ENCODE data around the gene BPGM. TPM values are rescaled to one million over a fixed set of nuclear protein-coding genes. Genes with fewer than 3 reads are reported as not detected.

The BPGM gene
- total and polyA plus RNA-seq, 9 of the 15 experiments (the other 6 are each of a cell fraction or from before 2014, with no cell fraction given): 14.1 to 46.1 (median 21.2) TPM

DNA sequence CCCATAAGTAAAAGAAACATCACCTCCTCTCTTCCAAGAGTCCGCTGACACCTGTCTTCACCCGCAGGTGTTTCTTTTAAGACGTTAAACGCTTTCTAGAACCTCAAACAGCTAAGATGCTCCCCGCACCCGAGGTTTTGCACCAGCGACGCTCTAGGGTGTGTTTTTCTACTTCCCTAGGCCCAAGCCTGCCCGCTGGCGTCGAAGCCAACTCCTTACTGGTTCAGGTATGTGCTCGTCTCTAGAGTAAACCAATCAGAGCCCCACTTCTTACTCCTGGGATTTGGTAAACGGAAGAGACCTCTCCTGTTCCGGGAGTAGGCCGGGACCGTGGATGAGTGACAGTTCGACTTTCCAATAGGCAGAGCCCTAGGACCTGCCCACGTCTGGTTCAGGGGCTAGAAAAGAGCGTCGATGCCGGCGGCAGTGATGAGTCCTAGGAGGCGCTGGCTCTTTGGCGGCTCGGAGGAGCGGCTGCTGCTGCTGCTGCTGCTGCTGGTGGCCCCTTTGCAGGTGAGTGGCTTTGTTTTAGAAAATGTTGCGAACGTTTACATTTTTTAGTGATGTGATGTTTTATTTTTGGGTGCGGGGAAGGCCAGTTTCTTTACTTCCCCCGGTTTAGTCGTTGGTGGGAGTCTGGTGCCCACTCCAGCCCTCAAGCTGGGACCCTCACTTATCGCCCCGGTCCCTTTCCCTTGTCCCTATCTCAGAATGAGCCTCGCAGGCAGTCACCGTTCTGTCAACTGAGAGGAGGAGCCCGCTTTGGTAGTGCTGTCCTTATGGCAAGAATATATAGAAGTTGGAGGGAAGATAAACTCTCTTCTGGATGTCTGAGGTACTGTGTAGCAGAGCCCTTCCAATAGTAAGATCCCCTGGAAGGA, at the start of gene BPGM (continued):
- TF ChIP-seq ZNF133 (CRISPR knock-in tag; IDR thresholded peaks at IDR 0.05) (no peak), SLC30A9 (CRISPR knock-in tag; IDR thresholded peaks at IDR 0.05) (no peak), ZNF583 (CRISPR knock-in tag; IDR thresholded peaks at IDR 0.05) (peak; percentile 51; the same call in 1 of the 2 replicates), KDM1A (IDR thresholded peaks at IDR 0.05) (peak in 1 of 2 experiments; percentile 19; a peak in 2 of 4 replicates), NONO (IDR thresholded peaks at IDR 0.05; ENCODE audit: low read depth in 2 of 2, low read length in 1 of 2) (peak in 1 of 2 experiments; percentile 78; a peak in 3 of 4 replicates), HNRNPUL1 (IDR thresholded peaks at IDR 0.05; ENCODE audit: low read length) (no peak), SMC3 (conservative IDR thresholded peaks at IDR 0.05; ENCODE audit: insufficient read depth, low read depth, low read length) (no peak), ZNF146 (CRISPR knock-in tag; IDR thresholded peaks at IDR 0.05; ENCODE audit: unreplicated experiment) (no peak), HEY1 (CRISPR knock-in tag; IDR thresholded peaks at IDR 0.05; ENCODE audit: borderline replicate concordance) (peak; percentile 74; the same call in 1 of the 2 replicates), POLR3A (IDR thresholded peaks at IDR 0.05; ENCODE audit: borderline replicate concordance, extremely low read depth, insufficient read depth, insufficient read length) (no peak), ETV5 (CRISPR knock-in tag; IDR thresholded peaks at IDR 0.05; ENCODE audit: low read depth) (peak; percentile 77; the same call in 1 of the 2 replicates), KLF1 (tag; IDR thresholded peaks at IDR 0.05) (peak; percentile 93; the same call in 1 of the 2 replicates), FOXK1 (CRISPR knock-in tag; IDR thresholded peaks at IDR 0.05; ENCODE audit: borderline replicate concordance) (no peak), DIDO1 (tag; IDR thresholded peaks at IDR 0.05; ENCODE audit: low read depth) (peak; percentile 96)
- TF ChIP-seq, protein P1, sequence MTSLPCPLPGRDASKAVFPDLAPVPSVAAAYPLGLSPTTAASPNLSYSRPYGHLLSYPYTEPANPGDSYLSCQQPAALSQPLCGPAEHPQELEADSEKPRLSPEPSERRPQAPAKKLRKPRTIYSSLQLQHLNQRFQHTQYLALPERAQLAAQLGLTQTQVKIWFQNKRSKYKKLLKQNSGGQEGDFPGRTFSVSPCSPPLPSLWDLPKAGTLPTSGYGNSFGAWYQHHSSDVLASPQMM (CRISPR knock-in tag; IDR thresholded peaks at IDR 0.05): no peak
- TF ChIP-seq, protein P2, sequence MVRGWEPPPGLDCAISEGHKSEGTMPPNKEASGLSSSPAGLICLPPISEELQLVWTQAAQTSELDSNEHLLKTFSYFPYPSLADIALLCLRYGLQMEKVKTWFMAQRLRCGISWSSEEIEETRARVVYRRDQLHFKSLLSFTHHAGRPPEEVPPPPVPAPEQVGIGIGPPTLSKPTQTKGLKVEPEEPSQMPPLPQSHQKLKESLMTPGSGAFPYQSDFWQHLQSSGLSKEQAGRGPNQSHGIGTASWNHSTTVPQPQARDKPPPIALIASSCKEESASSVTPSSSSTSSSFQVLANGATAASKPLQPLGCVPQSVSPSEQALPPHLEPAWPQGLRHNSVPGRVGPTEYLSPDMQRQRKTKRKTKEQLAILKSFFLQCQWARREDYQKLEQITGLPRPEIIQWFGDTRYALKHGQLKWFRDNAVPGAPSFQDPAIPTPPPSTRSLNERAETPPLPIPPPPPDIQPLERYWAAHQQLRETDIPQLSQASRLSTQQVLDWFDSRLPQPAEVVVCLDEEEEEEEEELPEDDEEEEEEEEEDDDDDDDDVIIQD (CRISPR knock-in tag; IDR thresholded peaks at IDR 0.05): no peak
- TF ChIP-seq, protein P3, sequence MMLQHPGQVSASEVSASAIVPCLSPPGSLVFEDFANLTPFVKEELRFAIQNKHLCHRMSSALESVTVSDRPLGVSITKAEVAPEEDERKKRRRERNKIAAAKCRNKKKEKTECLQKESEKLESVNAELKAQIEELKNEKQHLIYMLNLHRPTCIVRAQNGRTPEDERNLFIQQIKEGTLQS (IDR thresholded peaks at IDR 0.05): no peak
- TF ChIP-seq, protein P3 (CRISPR knock-in tag; conservative IDR thresholded peaks at IDR 0.05): no peak
- TF ChIP-seq, protein P4, sequence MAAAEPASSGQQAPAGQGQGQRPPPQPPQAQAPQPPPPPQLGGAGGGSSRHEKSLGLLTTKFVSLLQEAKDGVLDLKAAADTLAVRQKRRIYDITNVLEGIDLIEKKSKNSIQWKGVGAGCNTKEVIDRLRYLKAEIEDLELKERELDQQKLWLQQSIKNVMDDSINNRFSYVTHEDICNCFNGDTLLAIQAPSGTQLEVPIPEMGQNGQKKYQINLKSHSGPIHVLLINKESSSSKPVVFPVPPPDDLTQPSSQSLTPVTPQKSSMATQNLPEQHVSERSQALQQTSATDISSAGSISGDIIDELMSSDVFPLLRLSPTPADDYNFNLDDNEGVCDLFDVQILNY (CRISPR knock-in tag; IDR thresholded peaks at IDR 0.05): no peak
- TF ChIP-seq, protein P5, sequence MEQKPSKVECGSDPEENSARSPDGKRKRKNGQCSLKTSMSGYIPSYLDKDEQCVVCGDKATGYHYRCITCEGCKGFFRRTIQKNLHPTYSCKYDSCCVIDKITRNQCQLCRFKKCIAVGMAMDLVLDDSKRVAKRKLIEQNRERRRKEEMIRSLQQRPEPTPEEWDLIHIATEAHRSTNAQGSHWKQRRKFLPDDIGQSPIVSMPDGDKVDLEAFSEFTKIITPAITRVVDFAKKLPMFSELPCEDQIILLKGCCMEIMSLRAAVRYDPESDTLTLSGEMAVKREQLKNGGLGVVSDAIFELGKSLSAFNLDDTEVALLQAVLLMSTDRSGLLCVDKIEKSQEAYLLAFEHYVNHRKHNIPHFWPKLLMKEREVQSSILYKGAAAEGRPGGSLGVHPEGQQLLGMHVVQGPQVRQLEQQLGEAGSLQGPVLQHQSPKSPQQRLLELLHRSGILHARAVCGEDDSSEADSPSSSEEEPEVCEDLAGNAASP (IDR thresholded peaks at IDR 0.05): no peak
- TF ChIP-seq, protein P6, sequence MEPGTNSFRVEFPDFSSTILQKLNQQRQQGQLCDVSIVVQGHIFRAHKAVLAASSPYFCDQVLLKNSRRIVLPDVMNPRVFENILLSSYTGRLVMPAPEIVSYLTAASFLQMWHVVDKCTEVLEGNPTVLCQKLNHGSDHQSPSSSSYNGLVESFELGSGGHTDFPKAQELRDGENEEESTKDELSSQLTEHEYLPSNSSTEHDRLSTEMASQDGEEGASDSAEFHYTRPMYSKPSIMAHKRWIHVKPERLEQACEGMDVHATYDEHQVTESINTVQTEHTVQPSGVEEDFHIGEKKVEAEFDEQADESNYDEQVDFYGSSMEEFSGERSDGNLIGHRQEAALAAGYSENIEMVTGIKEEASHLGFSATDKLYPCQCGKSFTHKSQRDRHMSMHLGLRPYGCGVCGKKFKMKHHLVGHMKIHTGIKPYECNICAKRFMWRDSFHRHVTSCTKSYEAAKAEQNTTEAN (CRISPR knock-in tag; IDR thresholded peaks at IDR 0.05): 0 out of 2 replicates have a peak, but pooled peaks have one; percentile 30

Measured in K562 (cell line).